IMR-90 (cell line): ENCODE results near the gene DNAJB9. TPM values are rescaled to one million over a fixed set of nuclear protein-coding genes. Genes with fewer than 3 reads are reported as not detected.

ENCODE experiments used
- ATAC-seq: fragments of 200-7000 bp; cut with Tn5 transposase; 2 replicates; pipeline ENCODE4 v1.9.1; 2020; ENCODE audit warnings: low read depth, mild to moderate bottlenecking, moderate library complexity
- BruUV-seq: library from RNA; stranded (reverse); fragments of 400-500 nt; replicated peaks from 2 replicates; lab custom pipeline; 2021; lab: Mats Ljungman, UMichigan
- CTCF ChIA-PET: fragments of 300-600 bp; formaldehyde crosslinking; extraction: SDS; loops from one replicate; lab custom pipeline; 2021; ENCODE audit warnings: antibody characterized with exemption; lab: Yijun Ruan, JAX
- POLR2A ChIA-PET: fragments of 300-600 bp; sonication (Branson Sonifier 250); formaldehyde crosslinking; loops from one replicate; lab custom pipeline; 2022; ENCODE audit warnings: antibody characterized with exemption; ENCODE audit not compliant: unreplicated experiment; lab: Charles Lee
- DNase-seq: peaks from one replicate; pipeline ENCODE4 v3.0.0; 2013
- H2AFZ ChIP-seq: replicated peaks from 2 replicates; pipeline ENCODE3; 2013; ENCODE audit warnings: low read length, mild to moderate bottlenecking; ENCODE audit not compliant: poor library complexity
- H2AK5ac ChIP-seq: 2 replicates; pipeline ENCODE4 v1.6.1; 2013; ENCODE audit warnings: low read depth, low read length, inconsistent platforms
- H2AK9ac ChIP-seq: replicated peaks from 2 replicates; pipeline ENCODE3; 2013; ENCODE audit warnings: mild to moderate bottlenecking, low read depth, low read length, moderate library complexity; ENCODE audit not compliant: poor library complexity
- H2BK120ac ChIP-seq: 2 replicates; pipeline ENCODE4 v1.6.1; 2013; ENCODE audit warnings: low read depth, low read length, inconsistent platforms
- H2BK15ac ChIP-seq: 3 replicates; pipeline ENCODE4 v1.6.1; 2013; ENCODE audit warnings: low read depth, low read length, inconsistent platforms
- H2BK20ac ChIP-seq: 2 replicates; pipeline ENCODE4 v1.6.1; 2013; ENCODE audit warnings: low read depth, mild to moderate bottlenecking, inconsistent platforms, low read length, moderate library complexity
- H2BK5ac ChIP-seq: 2 replicates; pipeline ENCODE4 v1.6.1; 2013; ENCODE audit warnings: mild to moderate bottlenecking, low read depth, low read length, inconsistent platforms; ENCODE audit not compliant: poor library complexity, severe bottlenecking
- H3K14ac ChIP-seq: replicated peaks from 2 replicates; pipeline ENCODE4 v1.6.1; 2013; ENCODE audit warnings: low read depth, low read length, inconsistent platforms
- H3K18ac ChIP-seq: 2 replicates; pipeline ENCODE4 v1.6.1; 2013; ENCODE audit warnings: low read depth, low read length, control low read depth
- H3K23ac ChIP-seq: 2 replicates; pipeline ENCODE4 v1.6.1; 2013; ENCODE audit warnings: low read depth, low read length, inconsistent platforms
- H3K27ac ChIP-seq: 2 replicates; pipeline ENCODE4 v1.5.1; 2013; ENCODE audit warnings: mild to moderate bottlenecking, control low read depth, low read length; ENCODE audit not compliant: insufficient read depth
- H3K27me3 ChIP-seq: 2 replicates; pipeline ENCODE4 v1.6.1; 2013; ENCODE audit warnings: low read length; ENCODE audit not compliant: control insufficient read depth, insufficient read depth
- H3K36me3 ChIP-seq: 2 replicates; pipeline ENCODE4 v1.6.1; 2013; ENCODE audit warnings: low read length, mixed read lengths; ENCODE audit not compliant: control insufficient read depth, insufficient read depth
- H3K4ac ChIP-seq: 2 replicates; pipeline ENCODE4 v1.6.1; 2013; ENCODE audit warnings: low read depth, low read length, inconsistent platforms
- H3K4me1 ChIP-seq: 2 replicates; pipeline ENCODE4 v1.6.1; 2013; ENCODE audit warnings: low read length, mixed read lengths; ENCODE audit not compliant: control insufficient read depth, insufficient read depth
- H3K4me2 ChIP-seq: 2 replicates; pipeline ENCODE4 v1.6.1; 2013; ENCODE audit warnings: low read depth, mild to moderate bottlenecking, control low read depth, low read length, moderate library complexity
- H3K4me3 ChIP-seq: 2 replicates; pipeline ENCODE4 v1.5.1; 2013; ENCODE audit warnings: low read depth, mild to moderate bottlenecking, control low read depth, low read length, moderate library complexity; ENCODE audit not compliant: insufficient read depth
- H3K56ac ChIP-seq: 2 replicates; pipeline ENCODE4 v1.6.1; 2013; ENCODE audit warnings: low read length, inconsistent platforms; ENCODE audit not compliant: insufficient read depth; ENCODE audit errors: extremely low read depth
- H3K79me1 ChIP-seq, 2 experiments: 2 replicates each; pipeline ENCODE4 v1.6.1; 2013; ENCODE audit warnings: low read length in 2 of 2, inconsistent platforms in 1 of 2, low read depth in 1 of 2
- H3K9ac ChIP-seq: 2 replicates; pipeline ENCODE4 v1.6.1; 2013; ENCODE audit warnings: low read depth, low read length, control low read depth
- H3K9me1 ChIP-seq: 2 replicates; pipeline ENCODE4 v1.6.1; 2013; ENCODE audit warnings: low read length, inconsistent platforms; ENCODE audit not compliant: insufficient read depth
- H3K9me3 ChIP-seq: 2 replicates; pipeline ENCODE4 v1.6.1; 2013; ENCODE audit warnings: low read length; ENCODE audit not compliant: control insufficient read depth, insufficient read depth
- H4K20me1 ChIP-seq: 2 replicates; pipeline ENCODE4 v1.6.1; 2013; ENCODE audit warnings: low read length, inconsistent platforms; ENCODE audit not compliant: insufficient read depth
- H4K5ac ChIP-seq: 2 replicates; pipeline ENCODE4 v1.6.1; 2013; ENCODE audit warnings: mild to moderate bottlenecking, low read depth, low read length, control low read depth
- H4K8ac ChIP-seq, 2 experiments: 2 replicates each; pipeline ENCODE4 v1.6.1; 2013; ENCODE audit warnings: low read depth in 2 of 2, low read length in 2 of 2, control low read depth in 1 of 2, inconsistent platforms in 1 of 2
- H4K91ac ChIP-seq: 2 replicates; pipeline ENCODE4 v1.6.1; 2013; ENCODE audit warnings: low read depth, low read length, inconsistent platforms; ENCODE audit not compliant: insufficient read depth
- MAZ ChIP-seq: IDR thresholded peaks from 2 replicates; pipeline ENCODE4 v1.6.1; 2012; ENCODE audit warnings: low read depth, mild to moderate bottlenecking, low read length, improper control_type of control experiment, moderate library complexity, borderline replicate concordance
- WGBS, 2 experiments: methylation state at CpG; one replicate each; pipeline versions ENCODE4 v1.1.5 to v1.1.7; 2013; ENCODE audit warnings: missing lambda C conversion rate in 2 of 2; ENCODE audit not compliant: insufficient read length in 1 of 2; ENCODE audit errors: extremely low coverage in 2 of 2; 5-methylcytosine and 5-hydroxymethylcytosine counted together
- dilution Hi-C: fragments of 300-500 bp; cut with HindIII; formaldehyde crosslinking; loops from one replicate; pipeline ENCODE4 v1.14.3; 2018; ENCODE audit warnings: low sequenced_read_pairs; ENCODE audit not compliant: unreplicated experiment
- in situ Hi-C: fragments of 300-500 bp; cut with MboI; formaldehyde crosslinking; loops from 3 replicates; pipeline ENCODE4 v1.14.3; 2019; ENCODE audit warnings: low sequenced_read_pairs, inconsistent platforms, mixed read lengths
- intact Hi-C: fragments of 100-400 bp; cut with micrococcal nuclease; formaldehyde crosslinking; loops from 2 replicates; pipeline ENCODE4 v1.10.0; 2022
- polyA plus RNA-seq, 3 experiments: library from polyadenylated mRNA; depleted of rRNA; stranded (reverse); fragments of >200 nt; gene quantifications; 2 replicates each; pipeline ENCODE4 v1.2.3, GENCODE V29; 2012; ENCODE audit warnings: low replicate concordance in 1 of 3
- total RNA-seq: library from RNA; depleted of rRNA; stranded (reverse); fragments of >200 nt; gene quantifications from 2 replicates; pipeline ENCODE4 v1.2.3, GENCODE V29; 2012

DNAJB9 gene
- total and polyA plus RNA-seq, 2 of the 4 experiments (the other 2 are of a cell fraction) = 3.8 to 44.6 TPM

- no peak overlapping the region for H3K27ac ChIP-seq
- no peak overlapping the region for H3K4me3 ChIP-seq
- no peaks in the 10 kb centered on the region for H3K36me3 ChIP-seq
- H3K14ac ChIP-seq = no peak overlapping the region
- ChIA-PET CTCF (no interaction called here), POLR2A (no interaction called here)
- H3K18ac ChIP-seq = no peak overlapping the region
- no peaks in the 10 kb centered on the region for H3K4me1 ChIP-seq
- no peak overlapping the region for H2AFZ ChIP-seq
- no peak overlapping the region for H3K56ac ChIP-seq
- H4K5ac ChIP-seq = no peak overlapping the region
- dilution Hi-C loops (no loop called here), in situ Hi-C loops (loop anchor here (25.0 kb wide), 1 partner anchor 1833 kb away; no protein-coding TSS in a partner anchor), intact Hi-C loops (no loop called here)
- no peak overlapping the region for H2AK9ac ChIP-seq
- no peaks in the 10 kb centered on the region for H3K9me1 ChIP-seq
- H2BK5ac ChIP-seq = no peak overlapping the region
- no peak overlapping the region for H2BK20ac ChIP-seq
- no peak for ATAC-seq
- H3K79me1 ChIP-seq = no peaks in the 10 kb centered on the region
- no peak overlapping the region for H3K9ac ChIP-seq
- no peak overlapping the region for H3K23ac ChIP-seq
- peaks cover 2% of the 10 kb centered on the region for H3K27me3 ChIP-seq
- H4K20me1 ChIP-seq = no peaks in the 10 kb centered on the region
- no peak overlapping the region for H4K8ac ChIP-seq
- H3K4me2 ChIP-seq = no peak overlapping the region
- no peak overlapping the region for H2AK5ac ChIP-seq
- WGBS, 2 experiments = no CpG with 5 or more reads among the region's 11 CpGs
- no peak overlapping the region for H2BK15ac ChIP-seq
- no TSS peak for BruUV-seq
- no peak overlapping the region for H2BK120ac ChIP-seq
- no peak overlapping the region for H4K91ac ChIP-seq
- TF ChIP-seq MAZ = no peak
- no peaks in the 10 kb centered on the region for H3K9me3 ChIP-seq
- DNase-seq = no peak
- no peak overlapping the region for H3K4ac ChIP-seq
Measured at GRCh38 chr7:108604307-108605077, 34.8 kb downstream of the DNAJB9 start.
